Stimulated activated CD4-positive, alpha-beta T cell treated with anti-CD3 and anti-CD28 coated beads, Interleukin-15, amount 100 ng/mL, for 1 hour (primary cell): ENCODE results near the gene HBM.
"Not testable (repeated sequence)": the region's sequence is repeated elsewhere in the genome, so short reads cannot be mapped to it uniquely, and the experiment has no call there.

ENCODE experiments used
- DNase-seq, 2 donors: peaks; one replicate each; pipeline ENCODE4 v3.0.0-alpha.2; 2020; ENCODE audit warnings: low read depth in 1 of 2, low spot score in 1 of 2

HBM gene, protein sequence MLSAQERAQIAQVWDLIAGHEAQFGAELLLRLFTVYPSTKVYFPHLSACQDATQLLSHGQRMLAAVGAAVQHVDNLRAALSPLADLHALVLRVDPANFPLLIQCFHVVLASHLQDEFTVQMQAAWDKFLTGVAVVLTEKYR

DNA sequence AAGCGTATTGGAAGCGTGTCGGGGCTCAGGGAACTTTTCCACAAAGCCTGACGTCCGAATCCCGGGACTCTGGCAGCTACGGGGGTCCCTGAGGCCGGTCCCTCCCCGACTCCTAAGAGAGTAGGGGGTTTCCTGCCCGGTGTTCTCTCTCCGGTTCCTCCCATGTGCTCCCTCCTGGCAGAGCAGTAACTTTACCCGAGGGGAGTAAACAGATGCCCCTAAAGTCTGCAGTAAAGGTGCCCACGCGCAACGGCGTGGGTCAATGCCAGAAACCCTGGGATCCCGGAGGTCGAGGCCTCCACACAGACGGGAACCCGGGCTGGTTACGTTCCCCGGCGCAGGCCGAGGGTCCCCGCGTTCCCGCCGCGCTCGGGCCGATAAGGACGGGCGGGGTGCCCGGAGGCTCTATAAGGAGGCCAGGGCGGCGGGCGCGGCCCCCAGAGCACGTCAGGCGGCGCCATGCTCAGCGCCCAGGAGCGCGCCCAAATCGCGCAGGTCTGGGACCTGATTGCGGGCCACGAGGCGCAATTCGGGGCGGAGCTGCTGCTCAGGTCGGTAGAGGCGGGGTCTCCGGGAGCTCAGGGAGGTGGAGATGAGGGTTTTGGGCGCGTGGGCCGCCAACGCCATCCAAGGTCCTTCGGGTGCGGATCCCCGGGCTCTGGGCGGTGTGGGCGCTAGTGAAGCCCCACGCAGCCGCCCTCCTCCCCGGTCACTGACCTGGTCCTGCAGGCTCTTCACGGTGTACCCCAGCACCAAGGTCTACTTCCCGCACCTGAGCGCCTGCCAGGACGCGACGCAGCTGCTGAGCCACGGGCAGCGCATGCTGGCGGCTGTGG is at the start of gene HBM:
Gene HBM, plus strand, starts transcription at position 440 of the 836 bp plus-strand sequence. Its CDS starts 20 bp downstream, at position 460.
- DNase-seq, result no peak

DNA sequence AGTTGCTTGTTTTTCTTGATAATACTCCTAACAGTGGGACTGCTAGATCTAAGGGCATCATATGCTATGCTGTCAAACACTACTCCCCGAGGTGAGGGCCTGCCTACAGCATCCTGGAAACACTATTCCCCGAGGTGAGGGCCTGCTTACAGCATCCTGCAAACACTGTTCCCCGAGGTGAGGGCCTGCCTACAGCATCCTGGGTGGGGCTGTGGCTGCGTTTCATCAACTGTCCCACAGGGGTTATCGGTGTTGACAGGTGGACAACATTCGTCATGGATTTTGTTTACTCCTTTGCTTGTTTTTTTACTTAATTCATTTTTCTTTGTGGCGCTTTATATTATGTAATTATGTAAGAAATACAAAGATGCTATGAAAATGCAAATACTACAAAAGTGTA is 49.8 kb upstream of the HBM start:
- no peak for DNase-seq

DNA sequence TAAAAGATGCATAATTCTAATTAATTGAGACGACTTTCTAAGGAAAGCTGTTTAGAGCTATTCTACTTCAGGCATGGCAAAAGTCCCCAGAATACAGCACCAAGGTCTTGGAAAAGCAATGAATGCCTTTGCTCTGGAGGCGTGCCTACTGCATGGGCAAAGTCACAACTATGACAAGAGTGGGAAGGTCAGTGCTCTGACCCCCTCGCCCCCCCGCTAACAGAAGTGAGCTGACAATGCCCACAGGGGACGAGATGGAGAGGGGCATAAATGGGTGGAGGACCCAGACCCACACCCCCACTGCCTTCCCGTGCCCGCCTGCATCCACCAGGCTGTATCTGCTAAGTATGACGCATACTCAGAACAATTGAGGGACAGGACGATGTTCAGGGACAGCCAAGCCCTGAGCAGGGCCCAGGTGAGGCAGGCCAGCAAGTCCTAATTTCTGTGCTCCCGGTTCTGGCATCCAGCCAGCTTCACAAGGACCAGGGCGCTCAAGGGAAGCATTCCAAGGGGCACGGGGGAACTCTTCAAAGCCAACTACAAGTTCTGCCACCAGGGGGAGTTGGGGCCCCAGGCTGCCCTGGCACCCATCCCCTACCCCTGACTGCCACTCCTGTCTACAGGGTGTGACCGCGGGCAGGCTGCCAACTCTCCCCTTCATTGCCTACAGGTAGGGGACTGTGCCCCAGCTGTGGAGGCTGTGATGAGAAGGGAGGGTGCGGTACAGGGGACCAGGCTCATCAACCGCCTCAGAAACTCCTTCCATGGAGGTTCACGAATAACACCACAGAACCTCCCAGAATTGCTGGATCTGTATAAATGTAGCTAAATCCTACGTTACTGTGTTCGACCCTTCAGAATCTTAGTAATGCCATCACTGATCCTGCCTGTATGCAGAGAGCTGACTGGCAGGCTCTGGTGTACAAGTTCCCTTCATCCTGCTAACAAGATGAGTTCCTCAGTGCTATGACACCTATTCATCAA is 48.1 kb upstream of the HBM start:
- peak; percentile 32 to 36 for DNase-seq

DNA sequence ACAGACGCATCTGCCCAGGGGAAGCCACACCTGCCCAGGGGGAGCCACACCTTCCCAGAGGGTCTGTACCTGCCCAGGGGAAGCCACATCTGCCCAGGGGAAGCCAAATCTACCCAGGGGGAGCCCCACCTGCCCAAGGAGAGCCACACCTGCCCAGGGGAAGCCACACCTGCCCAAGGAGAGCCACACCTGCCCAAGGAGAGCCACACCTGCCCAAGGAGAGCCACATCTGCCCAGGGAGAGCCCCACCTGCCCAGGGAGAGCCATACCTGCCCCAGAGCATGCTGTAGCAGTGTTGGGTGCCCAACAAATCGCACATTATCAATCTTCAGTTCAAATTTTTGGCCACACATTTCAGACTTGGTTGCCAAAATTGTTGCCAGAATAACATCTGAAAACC is 46.9 kb upstream of the HBM start:
- DNase-seq, result no peak

DNA sequence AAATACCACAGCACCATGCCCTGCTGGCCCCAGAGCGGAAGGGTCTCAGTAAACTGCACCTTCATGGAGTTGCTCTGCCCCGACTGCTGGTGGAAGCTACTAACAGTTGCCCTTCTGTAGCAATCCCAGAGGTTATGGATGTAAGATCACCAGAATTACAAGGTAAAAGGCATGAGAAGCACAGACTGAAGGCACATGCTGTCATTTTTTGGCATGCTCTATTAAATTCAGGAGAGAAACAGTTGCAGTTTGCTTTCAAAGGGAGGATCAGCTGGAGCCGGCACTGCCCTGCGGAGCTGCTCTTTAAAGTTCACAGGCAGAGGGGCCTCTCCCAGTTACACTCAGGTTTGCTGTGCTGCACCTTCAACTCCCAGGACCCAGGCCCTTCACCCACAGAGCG is 46.5 kb upstream of the HBM start:
- DNase-seq, result no peak

DNA sequence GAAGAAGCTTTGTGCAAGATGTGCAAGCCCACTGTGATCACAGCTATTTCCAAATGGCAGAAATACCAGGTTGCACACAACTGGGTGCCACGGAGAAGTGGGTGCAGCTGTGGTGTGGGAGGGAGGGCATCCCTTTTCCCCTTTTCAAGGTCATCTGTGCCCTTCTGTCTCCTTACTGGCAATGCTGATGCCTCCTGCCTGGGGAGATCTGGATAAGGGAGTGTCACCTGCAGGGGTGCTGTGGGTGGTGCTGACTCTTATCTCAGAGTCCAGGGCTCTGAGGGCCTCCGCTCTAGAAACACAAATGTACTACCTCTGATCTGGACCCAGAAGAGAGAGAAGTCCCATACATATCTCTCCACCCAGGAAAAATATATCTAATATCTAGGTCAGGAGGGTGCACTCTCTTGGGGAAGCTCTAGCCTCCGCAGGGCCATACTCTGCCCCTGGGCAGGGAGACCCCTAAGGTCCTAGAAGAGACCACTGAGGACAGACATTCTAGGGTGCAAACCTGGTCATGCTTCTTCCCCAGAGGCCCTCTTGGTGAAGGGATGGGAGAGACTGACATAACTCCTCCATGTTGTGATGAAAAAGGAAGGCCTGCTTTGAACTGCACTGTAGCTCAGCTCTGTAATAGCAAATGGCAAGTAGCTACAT is 45.8 kb upstream of the HBM start:
- DNase-seq, result no peak

DNA sequence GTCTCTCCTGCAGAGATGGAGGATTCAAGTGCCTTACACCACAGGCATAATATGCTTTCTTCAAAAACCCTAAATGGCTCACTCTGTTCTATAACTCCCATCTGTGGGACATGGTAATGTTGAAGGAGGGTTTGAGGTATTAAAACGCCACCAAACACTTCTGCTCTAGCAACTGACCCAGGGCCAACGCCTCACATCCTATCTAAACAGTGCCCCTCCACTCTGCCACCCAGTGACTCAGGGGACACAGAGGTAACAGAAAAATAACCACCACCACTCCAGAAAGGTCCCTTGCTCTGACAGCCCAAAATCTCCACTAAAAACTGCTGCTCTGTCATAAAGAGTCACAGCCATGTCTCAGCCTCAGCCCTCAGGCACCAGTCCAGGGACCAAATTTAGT is 45.0 kb upstream of the HBM start:
- DNase-seq, result no peak

DNA sequence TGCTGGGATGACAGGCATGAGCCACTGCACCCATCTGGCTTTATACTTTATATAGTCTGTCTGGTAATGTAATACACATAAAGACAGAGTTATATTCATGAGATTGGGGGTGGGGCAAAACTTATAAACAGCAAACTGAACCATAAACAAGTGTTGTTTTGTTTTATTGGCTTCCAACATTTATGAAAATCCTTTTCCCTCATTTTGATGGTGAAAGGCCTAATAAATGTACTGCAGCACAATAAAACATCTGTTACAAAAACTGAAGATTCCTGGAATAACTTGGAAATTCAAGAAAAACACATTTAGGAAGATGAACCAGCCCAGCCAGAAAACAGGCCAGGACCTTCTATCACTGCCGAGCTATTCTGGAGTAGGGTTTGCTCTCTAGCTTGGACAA is 43.4 kb upstream of the HBM start:
- no peak for DNase-seq

DNA sequence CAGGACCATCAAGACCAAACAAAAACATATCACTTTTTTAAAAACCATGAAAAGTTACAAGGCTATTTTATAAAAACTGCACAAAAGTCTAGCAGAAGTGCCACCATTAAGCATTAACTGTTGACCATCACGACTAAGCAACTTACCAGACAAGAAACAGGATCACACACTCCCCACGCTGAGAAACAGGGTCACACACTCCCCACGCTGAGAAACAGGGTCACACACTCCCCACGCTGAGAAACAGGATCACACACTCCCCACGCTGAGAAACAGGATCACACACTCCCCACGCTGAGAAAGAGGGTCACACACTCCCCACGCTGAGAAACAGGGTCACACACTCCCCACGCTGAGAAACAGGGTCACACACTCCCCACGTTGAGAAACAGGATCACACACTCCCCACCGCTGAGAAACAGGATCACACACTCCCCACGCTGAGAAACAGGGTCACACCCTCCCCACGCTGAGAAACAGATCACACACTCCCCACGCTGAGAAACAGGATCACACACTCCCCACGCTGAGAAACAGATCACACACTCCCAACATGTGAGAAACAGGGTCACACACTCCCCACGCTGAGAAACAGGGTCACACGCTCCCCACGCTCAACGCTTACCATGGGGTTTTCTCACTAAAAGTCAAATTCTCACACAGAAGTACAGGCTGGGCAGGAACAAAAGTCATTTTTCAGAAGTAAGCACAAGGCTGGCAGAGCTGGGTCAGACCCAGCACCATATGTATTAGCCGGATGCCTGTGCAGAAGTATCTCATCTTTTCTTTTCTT is 42.0 kb upstream of the HBM start:
- DNase-seq, result not testable (repeated sequence)

DNA sequence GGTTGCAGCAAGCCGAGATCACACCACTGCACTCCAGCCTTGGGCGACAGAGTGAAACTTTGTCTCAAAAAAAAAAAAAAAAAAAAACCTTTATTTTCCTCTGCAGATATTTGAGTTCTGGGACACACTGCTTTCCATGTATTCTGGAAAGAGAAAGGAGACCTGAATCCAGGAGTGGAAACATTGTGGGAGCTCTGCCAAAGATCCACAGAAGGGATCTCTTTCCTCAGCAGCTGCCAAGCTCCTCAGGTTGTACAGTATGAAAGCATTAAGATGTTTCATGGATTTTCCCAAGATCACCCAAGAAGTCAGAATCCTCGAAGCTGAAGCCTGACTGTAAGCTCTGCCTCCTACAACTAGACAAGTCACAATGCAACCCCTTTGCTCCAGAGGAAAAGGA is 40.8 kb upstream of the HBM start:
- DNase-seq, result no peak

DNA sequence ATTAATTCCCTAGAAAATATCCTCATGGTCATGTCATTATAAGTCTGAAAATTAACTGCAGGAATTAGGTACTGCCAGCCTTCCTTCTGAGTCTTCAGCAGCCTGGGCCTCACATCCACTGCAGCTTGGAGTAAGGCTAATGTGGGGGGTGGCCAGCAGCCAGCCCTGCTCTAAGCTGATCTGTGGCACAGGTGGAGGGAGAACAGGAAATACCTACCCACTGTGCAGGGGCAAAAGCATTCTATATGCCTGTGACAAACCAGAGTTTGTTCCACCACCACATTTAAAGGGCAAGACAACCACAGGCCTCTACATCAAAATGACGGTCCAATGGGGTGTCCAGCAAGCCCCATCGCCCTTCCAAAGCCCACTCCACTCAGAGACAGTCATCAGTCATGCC is 36.7 kb upstream of the HBM start:
- no peak for DNase-seq

DNA sequence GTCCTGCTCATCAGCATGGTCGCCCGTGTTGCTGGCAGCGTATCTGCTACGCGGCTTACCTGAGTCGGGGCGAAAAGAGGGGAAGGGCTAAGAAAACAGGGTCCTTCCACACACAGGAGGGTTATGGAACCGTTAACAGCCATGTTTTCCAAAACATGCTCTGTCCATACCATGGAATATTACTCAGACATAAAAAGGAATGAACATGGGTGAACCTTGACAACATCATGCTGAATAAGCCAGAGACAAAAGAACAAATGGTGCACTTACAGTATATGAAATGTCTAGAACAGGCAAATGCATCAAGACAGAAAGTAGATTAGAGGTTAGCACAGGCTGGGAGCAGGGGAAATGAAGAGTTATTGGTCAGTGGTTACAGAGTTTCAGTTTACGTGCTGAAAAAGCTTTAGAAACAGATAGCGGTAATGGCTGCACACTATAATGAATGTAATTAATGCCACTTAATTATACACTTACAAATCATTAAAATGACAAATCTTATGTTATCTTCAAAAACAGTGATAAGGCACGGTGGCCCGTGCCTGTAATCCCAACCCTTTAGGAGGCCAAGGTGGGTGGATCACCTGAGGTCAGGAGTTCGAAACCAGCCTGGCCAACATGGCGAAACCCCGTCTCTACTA is 35.1 kb upstream of the HBM start:
- DNase-seq, result no peak

DNA sequence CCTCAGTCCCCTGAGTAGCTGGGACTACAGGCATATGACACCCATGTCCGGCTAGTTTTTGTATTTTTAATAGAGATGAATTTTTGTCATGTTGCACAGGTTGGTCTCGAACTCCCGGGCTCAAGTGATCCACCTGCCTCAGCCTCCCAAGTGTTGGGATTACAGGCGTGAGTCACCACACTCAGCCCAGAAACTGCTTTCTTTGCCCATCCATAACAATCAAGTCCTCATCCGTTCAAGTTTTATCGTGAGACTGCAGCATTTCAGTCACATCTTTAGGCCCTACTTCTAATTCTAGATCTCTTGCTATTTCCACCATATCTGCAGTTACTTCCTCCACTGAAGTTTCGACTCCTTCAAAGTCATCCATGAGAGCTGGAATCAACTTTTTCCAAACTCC is 33.7 kb upstream of the HBM start:
- no peak for DNase-seq

DNA sequence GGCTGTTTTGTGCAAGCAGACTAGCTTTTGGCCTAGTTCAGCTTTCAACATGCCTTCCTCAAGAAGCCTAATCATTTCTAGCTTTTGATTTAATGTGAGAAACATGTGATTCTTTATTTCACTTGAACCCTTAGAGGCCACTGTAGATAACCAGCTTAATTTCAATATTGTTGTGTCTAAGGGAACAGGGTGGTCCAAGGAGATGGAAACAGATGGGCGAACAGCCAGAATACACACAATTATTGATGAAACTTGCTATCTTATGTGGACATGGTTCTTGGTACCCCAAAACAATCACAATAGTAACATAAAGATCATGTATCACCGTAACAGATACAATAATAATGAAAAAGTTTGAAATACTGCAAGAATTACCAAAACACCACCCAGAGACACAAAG is 32.1 kb upstream of the HBM start:
- no peak for DNase-seq

DNA sequence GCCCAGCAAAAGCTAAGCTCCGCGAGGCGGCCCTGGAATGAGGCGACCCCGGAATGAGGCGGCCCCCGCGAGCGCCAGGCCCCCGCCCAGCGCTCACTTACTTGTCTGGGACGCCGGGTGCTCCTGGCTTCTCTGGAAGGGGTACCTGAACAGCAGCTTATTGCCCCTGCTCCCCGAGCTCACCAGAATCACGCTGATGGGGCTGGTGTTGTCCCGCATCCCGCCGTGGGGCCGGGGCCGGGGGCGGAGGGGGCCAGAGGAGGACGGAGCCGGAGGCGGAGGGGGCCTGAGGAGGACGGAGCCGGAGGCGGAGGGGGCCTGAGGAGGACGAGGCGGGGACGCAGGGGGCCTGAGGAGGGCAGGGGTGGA is 27.7 kb upstream of the HBM start:
- peak in 1 of 2 donors; percentile 25 for DNase-seq

DNA sequence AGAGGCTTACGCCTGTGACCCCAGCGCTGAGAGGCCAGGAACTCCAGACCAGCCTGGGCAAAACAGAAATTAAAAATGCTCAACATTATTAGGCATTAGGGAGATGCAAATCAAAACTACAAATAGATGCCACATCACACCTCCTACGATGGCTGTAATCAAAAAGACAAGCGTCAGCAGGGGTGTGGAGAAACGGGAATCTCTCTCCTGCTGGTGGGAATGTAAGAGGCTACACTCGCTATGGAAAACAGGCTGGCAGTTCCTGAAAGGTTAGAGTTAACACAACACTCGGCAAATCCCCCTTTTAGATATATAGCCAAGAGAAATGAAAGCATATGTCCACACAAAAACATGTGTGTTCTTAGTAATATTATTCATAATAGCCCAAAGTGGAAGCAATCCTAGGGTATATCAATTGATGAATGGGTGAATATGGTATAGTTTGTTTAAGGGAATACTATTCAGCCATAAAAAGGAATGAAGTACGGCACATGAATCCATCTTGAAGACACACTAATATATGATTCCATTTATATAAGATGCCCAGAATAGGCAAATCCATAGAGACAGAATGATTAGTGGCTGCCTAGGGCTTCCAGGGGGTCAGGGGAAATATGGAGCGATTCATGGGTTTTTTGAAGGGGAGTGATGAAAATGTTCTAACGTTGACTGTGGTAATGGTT is 25.5 kb upstream of the HBM start:
- no peak for DNase-seq

DNA sequence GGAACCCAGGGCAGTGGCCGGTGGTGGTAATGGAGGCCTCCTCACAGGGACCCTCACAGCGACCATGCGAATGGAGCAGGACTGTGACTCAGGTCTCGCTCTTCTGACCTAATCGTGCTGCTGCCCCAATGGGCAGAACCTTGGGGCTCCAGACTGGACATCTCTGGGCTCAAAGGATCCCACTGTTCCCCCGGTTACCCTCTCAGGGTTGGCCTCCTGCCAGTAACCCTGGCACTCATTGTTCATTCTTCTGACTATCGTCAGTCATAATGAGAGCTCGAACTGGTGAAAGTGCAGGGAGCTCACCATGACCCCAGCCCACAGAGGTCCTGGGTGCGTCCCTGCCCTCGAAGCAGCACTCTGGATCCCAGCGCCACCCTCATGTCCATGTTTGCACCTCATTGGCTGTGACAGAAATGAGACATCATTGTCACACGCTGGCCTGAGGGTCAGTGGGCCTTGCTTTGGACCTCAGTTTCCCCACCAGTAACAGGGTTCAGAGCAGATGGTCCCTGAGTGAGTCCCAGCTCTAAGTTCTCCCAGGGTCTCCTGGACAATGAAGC is 23.3 kb upstream of the HBM start:
- no peak for DNase-seq

DNA sequence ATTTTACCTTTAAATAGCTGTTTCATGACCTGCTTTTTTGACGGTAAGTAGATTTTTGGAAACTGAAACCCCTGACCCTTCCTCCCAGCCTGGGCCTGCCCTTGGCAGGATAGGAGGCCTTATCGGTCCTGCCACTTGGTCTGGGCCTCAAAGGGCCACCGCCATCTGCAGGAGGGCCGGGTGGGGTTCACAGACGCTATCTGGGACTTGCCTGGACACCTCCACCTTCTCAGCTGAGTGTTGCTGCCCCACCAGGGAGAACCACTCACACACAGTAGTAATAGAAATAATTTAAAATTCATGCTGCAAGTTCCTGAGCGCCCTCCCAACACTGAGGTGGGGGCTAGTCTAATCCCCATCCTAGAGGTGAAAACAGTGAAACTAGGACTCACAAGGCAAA is 22.7 kb upstream of the HBM start:
- DNase-seq, result no peak

DNA sequence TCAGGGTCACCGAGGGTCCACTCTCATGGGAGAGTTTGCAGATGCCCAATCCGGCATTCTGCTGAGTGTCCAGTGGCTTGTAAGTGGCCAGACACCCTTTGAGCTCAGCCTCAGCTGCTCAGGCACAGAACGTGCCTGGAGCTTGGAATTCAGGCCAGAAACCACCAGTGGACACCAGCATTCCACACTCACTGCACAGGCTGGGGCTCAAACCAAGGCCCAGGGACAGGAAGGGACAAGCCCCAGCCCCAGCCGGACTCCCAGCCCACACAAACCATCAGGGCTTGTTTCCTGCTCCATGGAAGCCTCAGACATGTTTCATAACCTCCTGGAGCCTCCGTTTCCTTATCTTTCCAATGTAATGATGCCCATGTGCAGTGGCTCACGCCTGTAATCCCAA is 22.3 kb upstream of the HBM start:
- no peak for DNase-seq
